Neural cell (in vitro differentiated cells): ENCODE results near the gene ZNF783. TPM values are rescaled to one million over a fixed set of nuclear protein-coding genes. Genes with fewer than 3 reads are reported as not detected.

ENCODE experiments used
- H2AFZ ChIP-seq: fragments of 200-600, 300-800 bp; sonication (generic), shearing (Covaris generic); 2 replicates; pipeline ENCODE4 v1.6.0; 2014; ENCODE audit warnings: low read depth, mild to moderate bottlenecking, antibody characterized with exemption, low read length, moderate library complexity
- H3F3A ChIP-seq: fragments of 200-600 bp; shearing (Covaris generic); 2 replicates; pipeline ENCODE4 v1.6.1; 2016; ENCODE audit warnings: mild to moderate bottlenecking, moderate library complexity, mixed read lengths, antibody characterized with exemption, low read length; ENCODE audit not compliant: insufficient read depth, poor library complexity, severe bottlenecking
- H3K27ac ChIP-seq: fragments of 200-600, 300-800 bp; sonication (generic), shearing (Covaris generic); 2 replicates; pipeline ENCODE4 v1.5.1; 2014; ENCODE audit warnings: mild to moderate bottlenecking, low read length, moderate library complexity
- H3K27me3 ChIP-seq: fragments of 300-800, 200-600 bp; sonication (generic), shearing (Covaris generic); 2 replicates; pipeline ENCODE4 v1.6.0; 2014; ENCODE audit warnings: mild to moderate bottlenecking, low read depth, low read length, moderate library complexity; ENCODE audit not compliant: insufficient read depth
- H3K36me3 ChIP-seq: fragments of 300-800, 200-600 bp; sonication (generic), shearing (Covaris generic); 2 replicates; pipeline ENCODE4 v1.5.1; 2014; ENCODE audit warnings: mild to moderate bottlenecking, antibody characterized with exemption, low read length, moderate library complexity; ENCODE audit not compliant: insufficient read depth
- H3K4me2 ChIP-seq: fragments of 300-800, 200-600 bp; sonication (generic), shearing (Covaris generic); 2 replicates; pipeline ENCODE4 v1.6.0; 2014; ENCODE audit warnings: mild to moderate bottlenecking, low read length
- H3K4me3 ChIP-seq: fragments of 300-800, 200-600 bp; sonication (generic), shearing (Covaris generic); 2 replicates; pipeline ENCODE4 v1.5.1; 2014; ENCODE audit warnings: mild to moderate bottlenecking, low read length, moderate library complexity
- H3K79me2 ChIP-seq: fragments of 200-600 bp; shearing (Covaris generic); replicated peaks from 2 replicates; pipeline ENCODE4 v1.6.0; 2014; ENCODE audit warnings: mild to moderate bottlenecking, low read length, moderate library complexity; ENCODE audit not compliant: insufficient read depth
- H3K9ac ChIP-seq: fragments of 300-800, 200-600 bp; sonication (generic), shearing (Covaris generic); 2 replicates; pipeline ENCODE4 v1.6.1; 2016; ENCODE audit warnings: mild to moderate bottlenecking, low read length, mixed read lengths
- H3K9me2 ChIP-seq: fragments of 200-600 bp; shearing (Covaris generic); 2 replicates; pipeline ENCODE4 v1.6.1; 2016; ENCODE audit warnings: mild to moderate bottlenecking, low read length, mixed read lengths; ENCODE audit not compliant: insufficient read depth
- H3K9me3 ChIP-seq: fragments of 200-600, 300-800 bp; sonication (generic), shearing (Covaris generic); 2 replicates; pipeline ENCODE4 v1.6.1; 2016; ENCODE audit warnings: mild to moderate bottlenecking, mixed run types, low read length, moderate library complexity, mixed read lengths
- H4K20me1 ChIP-seq: fragments of 200-600 bp; shearing (Covaris generic); 2 replicates; pipeline ENCODE4 v1.6.1; 2016; ENCODE audit warnings: mild to moderate bottlenecking, mixed run types; ENCODE audit not compliant: insufficient read depth
- EP300 ChIP-seq: fragments of 450-650 bp; conservative IDR thresholded peaks from 2 replicates; pipeline ENCODE4 v1.6.1; 2014; ENCODE audit warnings: antibody characterized with exemption, mild to moderate bottlenecking, moderate library complexity; ENCODE audit not compliant: poor library complexity, severe bottlenecking
- EZH2 ChIP-seq: fragments of 200-600, 300-800 bp; shearing (Covaris generic), sonication (generic); IDR thresholded peaks from 2 replicates; pipeline ENCODE4 v1.6.1; 2014; ENCODE audit warnings: antibody characterized with exemption, low read length, borderline replicate concordance, mild to moderate bottlenecking; ENCODE audit not compliant: insufficient read depth, poor library complexity, severe bottlenecking
- MXI1 ChIP-seq: fragments of 450-650 bp; conservative IDR thresholded peaks from 2 replicates; pipeline ENCODE4 v1.6.1; 2014; ENCODE audit warnings: antibody characterized with exemption, mild to moderate bottlenecking; ENCODE audit not compliant: poor library complexity, severe bottlenecking
- POLR2AphosphoS5 ChIP-seq: IDR thresholded peaks from 2 replicates; pipeline ENCODE4 v1.6.1; 2012
- RAD21 ChIP-seq: fragments of 450-650 bp; conservative IDR thresholded peaks from 2 replicates; pipeline ENCODE4 v1.6.1; 2014; ENCODE audit warnings: antibody characterized with exemption, mild to moderate bottlenecking, moderate library complexity
- REST ChIP-seq: IDR thresholded peaks from 2 replicates; pipeline ENCODE4 v1.6.1; 2012; ENCODE audit warnings: borderline replicate concordance
- SMC3 ChIP-seq: fragments of 450-650 bp; conservative IDR thresholded peaks from 2 replicates; pipeline ENCODE4 v1.6.1; 2014; ENCODE audit warnings: antibody characterized with exemption, mild to moderate bottlenecking, moderate library complexity; ENCODE audit not compliant: poor library complexity
- TAF1 ChIP-seq: IDR thresholded peaks from 2 replicates; pipeline ENCODE4 v1.6.1; 2012; ENCODE audit warnings: low read depth
- polyA plus RNA-seq: library from polyadenylated mRNA; depleted of rRNA; stranded (reverse); fragments of >200 nt; gene quantifications from 2 replicates; pipeline ENCODE4 v1.2.3, GENCODE V29; 2014
- TF ChIP-seq, protein P1 (sequence below): fragments of 450-650 bp; IDR thresholded peaks from 2 replicates; pipeline ENCODE4 v1.5.1; 2014; ENCODE audit warnings: antibody characterized with exemption, mild to moderate bottlenecking, moderate library complexity; ENCODE audit not compliant: poor library complexity, severe bottlenecking

Gene ZNF783
- polyA plus RNA-seq, 1 donor from 2014 or later: 23.9 TPM

DNA sequence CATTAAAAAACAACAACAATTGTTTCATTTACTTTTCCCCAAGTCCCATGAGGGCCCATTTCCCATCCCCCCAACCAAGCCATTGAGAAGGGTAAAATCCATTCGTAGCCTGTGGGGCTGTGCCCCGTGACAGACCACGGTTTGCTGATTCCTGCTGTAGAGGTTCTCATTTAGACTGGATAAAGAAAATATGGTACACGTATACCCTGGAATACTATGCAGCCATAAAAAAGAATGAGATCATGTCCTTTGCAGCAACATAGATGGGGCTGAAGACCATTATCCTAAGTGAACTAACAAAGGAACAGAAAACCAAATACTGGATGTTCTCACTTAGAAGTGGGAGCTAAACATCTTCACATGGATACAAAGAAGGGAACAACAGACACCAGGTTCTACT is 44.9 kb downstream of the ZNF783 start (continued):
- no peak for TF ChIP-seq POLR2AphosphoS5

GRCh38 chr7:149307775-149308501 is 45.9 kb downstream of the ZNF783 start:
- H3K36me3 ChIP-seq: no peaks in the 10 kb centered on the region
- H2AFZ ChIP-seq: no peak overlapping the region
- H3K9me2 ChIP-seq: no peaks in the 10 kb centered on the region

More at GRCh38 chr7:149307775-149308501, 45.9 kb downstream of the ZNF783 start:
- H3K27ac ChIP-seq: no peak overlapping the region
- H3K4me3 ChIP-seq: no peak overlapping the region
- TF ChIP-seq RAD21 (no peak), SMC3 (no peak), MXI1 (no peak), EZH2 (no peak), EP300 (no peak), TAF1 (no peak), REST (no peak), POLR2AphosphoS5 (no peak)
- TF ChIP-seq, protein P1, sequence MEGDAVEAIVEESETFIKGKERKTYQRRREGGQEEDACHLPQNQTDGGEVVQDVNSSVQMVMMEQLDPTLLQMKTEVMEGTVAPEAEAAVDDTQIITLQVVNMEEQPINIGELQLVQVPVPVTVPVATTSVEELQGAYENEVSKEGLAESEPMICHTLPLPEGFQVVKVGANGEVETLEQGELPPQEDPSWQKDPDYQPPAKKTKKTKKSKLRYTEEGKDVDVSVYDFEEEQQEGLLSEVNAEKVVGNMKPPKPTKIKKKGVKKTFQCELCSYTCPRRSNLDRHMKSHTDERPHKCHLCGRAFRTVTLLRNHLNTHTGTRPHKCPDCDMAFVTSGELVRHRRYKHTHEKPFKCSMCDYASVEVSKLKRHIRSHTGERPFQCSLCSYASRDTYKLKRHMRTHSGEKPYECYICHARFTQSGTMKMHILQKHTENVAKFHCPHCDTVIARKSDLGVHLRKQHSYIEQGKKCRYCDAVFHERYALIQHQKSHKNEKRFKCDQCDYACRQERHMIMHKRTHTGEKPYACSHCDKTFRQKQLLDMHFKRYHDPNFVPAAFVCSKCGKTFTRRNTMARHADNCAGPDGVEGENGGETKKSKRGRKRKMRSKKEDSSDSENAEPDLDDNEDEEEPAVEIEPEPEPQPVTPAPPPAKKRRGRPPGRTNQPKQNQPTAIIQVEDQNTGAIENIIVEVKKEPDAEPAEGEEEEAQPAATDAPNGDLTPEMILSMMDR: no peak
- H3K79me2 ChIP-seq: no peaks in the 10 kb centered on the region
- no peak overlapping the region for H3K9ac ChIP-seq
- H3K9me3 ChIP-seq: no peaks in the 10 kb centered on the region
- no peaks in the 10 kb centered on the region for H3F3A ChIP-seq
- H4K20me1 ChIP-seq: no peaks in the 10 kb centered on the region
- no peak overlapping the region for H3K4me2 ChIP-seq
- no peaks in the 10 kb centered on the region for H3K27me3 ChIP-seq
